GM19043 (cell line): Measurements from ENCODE around the gene AMN1.
A peak's percentile ranks its signal among the peaks of the same experiment; 100 is the strongest.
"Not testable (repeated sequence)": the region's sequence is repeated elsewhere in the genome, so short reads cannot be mapped to it uniquely, and the experiment has no call there.

Experiments
- ATAC-seq: cut with Tn5 transposase; IDR thresholded peaks from one replicate; pipeline ENCODE4 v1.9.1; 2021; ENCODE audit warnings: low read depth; ENCODE audit not compliant: unreplicated experiment

AMN1 gene

DNA sequence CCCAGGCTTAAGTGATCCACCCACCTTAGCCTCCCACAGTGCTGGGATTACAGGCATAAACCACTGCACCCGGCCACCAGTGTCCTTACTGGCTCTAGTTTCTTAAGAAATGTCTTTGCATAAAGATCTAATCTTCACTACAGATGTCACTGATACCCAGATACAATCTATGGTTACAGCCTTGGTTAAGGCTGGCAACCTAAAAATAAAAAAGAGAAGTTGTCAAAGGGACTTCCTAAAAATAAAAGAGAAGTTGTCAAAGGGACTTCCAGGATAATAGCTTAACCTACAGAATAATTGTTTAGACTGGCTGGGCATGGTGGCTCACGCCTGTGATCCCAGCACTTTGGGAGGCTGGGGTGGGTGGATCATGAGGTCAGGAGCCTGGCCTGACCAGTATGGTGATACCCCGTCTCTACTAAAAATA lies 41.7 kb downstream of the AMN1 start:
- ATAC-seq: no peak

DNA sequence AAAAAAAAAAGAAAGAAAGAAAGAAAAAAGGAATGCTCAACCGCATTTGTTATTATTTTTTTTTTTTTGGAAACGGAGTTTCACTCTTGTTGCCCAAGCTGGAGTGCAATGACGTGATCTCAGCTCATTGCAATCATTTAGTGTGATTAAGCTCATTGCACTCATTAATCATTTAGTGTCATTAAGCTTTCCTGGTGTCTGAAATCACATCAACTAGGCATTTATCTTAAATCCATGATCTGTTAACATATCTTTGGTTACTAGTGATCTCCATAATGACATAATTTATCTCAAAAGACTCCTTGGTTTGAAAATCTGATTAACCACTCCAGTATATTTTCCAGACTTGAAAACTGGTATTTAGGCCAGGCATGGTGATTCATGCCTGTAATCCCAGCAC lies 43.0 kb downstream of the AMN1 start:
- no peak for ATAC-seq

DNA sequence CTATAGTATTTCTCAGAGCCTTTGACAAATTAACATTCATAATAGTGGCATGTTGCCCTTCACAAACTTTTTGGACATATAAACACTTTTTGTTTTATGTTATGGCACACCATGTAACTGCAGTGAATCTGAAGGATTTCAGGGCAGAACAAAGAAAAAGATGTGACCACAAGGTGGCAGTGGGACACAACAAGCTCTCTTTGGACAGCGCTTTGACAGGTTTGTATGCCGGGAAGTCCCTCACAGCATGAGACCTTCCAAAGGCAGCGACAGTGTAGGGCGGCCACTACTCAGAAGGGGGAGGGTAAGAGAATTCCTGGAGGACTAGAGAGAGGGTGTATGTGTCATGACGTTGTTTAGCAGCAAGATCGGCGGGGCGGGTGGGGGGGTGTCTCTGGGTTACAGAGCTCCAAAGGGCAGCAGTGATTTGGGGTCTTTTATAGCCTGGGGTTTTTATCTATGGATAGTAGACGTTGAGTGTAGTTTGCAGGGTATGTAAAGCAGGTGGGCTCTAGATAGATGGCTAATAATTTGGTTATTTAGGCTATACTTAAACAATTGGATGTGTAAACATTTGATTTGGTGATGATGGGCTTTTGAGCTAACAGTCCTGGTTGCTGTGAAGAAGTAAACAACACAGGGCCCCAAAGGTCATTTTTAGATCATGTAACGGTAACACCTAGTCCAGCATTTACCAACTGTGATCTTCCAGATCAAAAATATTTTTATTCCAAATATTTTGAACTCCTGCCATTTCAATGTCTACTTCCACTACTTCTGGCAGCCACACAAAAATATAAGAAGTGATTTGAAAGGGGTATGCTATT lies 46.5 kb downstream of the AMN1 start:
- ATAC-seq: peak; percentile 81

DNA sequence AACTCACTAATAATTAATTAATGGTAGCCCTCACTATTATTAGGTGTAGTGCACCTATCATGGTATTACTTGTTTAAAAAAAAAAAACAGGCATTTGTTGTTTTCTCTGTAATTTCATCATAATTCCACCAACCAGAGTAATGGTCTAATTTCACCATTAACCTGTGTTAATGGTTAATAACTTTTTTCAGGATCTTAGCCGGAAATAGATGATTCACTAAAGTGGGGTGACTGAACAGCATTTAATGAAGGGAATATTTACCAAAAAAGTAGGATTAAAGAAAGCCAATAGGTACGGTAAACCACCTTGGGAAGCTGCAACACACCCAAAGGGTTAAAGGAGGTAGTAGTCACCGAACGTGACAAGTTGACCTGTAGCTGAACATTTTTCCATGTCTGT lies 56.3 kb downstream of the AMN1 start:
- ATAC-seq: no peak

DNA sequence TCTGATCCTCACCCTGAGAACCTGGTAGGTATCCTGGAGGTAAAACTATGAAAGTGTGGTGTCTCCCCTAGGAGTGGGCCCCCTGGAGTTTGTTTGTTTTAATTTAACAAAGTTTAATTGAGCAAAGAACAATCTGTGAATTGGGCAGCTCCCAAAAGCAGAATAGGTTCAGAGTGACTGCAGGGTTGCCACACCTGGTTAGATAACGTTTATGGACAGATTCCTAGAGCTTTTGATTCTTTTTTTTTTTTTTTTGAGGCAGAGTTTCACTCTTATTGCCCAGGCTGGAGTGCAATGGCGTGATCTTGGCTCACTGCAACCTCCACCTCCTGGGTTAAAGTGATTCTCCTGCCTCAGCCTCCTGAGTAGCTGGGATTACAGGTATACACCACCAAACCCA lies 59.2 kb downstream of the AMN1 start:
- ATAC-seq: not testable (repeated sequence)

DNA sequence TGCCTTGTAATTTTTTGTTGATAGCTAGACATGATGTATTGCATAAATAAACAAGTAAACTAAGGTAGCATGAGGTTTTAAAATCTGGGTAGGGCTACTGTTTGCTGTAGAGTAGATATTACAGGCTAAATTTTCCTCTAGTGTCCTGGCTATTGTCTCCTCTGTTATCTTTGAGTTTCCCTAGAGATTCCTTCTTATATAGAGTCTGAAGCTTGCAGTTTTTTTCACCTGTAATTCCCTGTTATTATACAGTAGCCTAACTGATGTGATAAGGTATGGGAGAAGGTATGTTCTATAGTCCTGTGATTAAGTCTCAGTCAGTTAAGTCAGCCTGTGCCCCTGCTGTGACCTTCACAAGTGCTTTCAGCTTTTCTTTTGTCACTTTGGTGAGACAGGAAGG lies 59.8 kb downstream of the AMN1 start:
- ATAC-seq: no peak

DNA sequence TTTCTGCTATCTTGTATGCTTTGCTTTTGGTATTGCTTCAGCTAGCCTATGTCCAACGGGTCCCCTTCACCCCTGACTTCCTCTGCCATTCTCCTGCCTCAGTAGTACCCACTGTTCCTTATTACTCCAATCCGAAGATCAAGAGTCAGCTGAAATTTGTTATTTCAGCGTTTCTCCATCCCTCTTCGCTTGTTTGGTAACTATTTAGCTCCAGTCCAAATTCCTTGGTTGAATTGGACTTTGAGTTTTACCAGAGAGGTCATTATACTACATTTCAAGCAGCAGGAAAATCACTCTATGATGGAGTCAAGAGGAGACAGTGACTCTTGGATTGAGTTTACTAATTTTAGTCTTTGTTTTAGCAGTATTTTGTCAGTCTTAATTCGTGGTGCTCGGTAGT lies 64.8 kb downstream of the AMN1 start:
- no peak for ATAC-seq

DNA sequence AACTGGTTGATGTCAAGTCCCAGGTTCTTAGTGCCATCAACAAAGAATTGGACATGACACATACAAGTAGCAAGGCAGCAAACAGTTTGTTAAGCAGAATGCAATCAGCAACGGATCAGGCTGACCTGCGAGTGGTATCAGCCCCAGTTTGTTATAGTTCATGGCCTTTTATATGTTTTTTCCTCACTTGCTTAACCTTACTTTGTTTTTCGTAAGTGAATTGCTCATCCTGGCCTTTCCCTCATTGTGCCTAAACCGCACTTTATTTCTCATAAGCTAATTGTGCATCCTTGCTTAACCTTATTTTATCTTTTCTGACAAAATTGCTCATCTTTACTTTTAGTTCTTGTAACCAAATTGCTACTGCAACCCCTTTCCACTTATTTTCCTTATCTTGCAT lies 65.2 kb downstream of the AMN1 start:
- no peak for ATAC-seq

DNA sequence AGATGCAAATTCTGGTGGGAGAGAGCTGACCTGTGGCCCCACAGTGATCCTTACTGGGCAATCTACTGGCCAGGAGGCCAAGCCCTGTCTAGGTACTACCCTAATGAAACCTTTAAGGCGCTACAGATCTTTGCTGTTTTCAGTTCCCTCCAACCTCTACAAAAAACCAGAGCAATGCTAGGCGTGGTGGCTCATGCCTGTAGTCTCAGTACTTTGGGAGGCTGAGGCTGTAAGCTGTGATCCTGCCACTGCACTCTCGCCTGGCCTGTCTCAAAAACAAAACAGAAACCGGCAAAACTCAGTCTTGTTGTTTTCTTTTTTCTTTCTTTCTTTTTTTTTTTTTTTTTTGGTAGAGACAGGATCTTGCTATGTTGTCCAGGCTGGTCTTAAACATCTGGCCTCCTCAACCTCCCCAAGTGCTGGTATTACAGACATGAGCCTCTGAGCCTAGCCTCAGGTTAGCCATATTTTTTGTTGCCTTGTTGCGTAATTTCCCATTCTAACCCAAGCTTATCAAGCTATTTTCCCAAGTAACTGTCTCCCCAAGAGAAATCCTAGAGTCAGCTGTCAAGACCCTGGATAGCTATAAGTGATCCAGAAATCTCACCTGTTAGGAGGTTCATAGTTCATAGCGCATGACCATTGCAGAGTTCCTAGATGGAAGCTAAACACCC lies 66.5 kb downstream of the AMN1 start:
- no peak for ATAC-seq

DNA sequence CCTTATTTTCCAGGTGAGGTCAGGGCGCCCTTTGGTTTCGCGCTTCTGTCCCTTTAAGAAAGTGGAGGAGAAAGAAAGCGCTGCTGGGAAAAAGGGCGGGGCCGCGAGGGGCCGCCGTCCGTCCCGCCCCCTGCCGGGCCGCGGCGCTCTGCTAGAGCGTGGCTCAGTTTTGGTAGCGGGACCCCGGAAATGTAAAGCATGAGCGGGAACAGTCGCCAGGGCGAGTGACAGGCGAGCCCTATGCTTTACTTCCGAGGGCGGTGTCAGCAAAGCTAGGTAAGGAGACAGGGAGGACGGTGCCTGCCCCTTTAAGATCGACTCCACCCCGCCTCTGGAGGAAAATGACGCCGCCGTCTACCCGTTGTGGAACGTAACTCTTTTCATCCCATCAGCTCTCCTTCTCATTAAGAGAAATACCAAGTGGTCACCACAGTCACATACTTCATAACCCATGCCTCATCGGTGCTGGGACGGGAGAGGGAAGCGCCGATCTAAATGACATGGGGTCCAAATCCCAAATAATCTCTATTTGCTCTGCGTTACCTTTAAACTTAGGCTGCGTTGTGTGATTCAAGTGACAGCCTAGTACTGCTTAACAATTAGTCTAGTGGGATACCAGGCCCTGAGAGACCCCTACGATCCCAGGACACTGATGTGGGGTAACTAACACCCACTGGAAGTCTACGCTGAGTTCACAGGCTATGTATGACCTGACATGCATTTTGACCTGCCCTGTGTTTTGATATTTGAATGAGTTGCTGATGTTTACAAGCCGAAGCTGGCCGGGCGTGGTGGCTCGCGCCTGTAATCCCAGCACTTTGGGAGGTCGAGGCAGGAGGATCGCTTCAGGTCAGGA lies 69.5 kb downstream of the AMN1 start, which contains the start of gene ETFBKMT:
Gene ETFBKMT (plus strand): TSS at position 602 of the 856 bp plus-strand sequence. CDS start 2,266 bp downstream, outside the sequence.
- ATAC-seq: peak; percentile 99

DNA sequence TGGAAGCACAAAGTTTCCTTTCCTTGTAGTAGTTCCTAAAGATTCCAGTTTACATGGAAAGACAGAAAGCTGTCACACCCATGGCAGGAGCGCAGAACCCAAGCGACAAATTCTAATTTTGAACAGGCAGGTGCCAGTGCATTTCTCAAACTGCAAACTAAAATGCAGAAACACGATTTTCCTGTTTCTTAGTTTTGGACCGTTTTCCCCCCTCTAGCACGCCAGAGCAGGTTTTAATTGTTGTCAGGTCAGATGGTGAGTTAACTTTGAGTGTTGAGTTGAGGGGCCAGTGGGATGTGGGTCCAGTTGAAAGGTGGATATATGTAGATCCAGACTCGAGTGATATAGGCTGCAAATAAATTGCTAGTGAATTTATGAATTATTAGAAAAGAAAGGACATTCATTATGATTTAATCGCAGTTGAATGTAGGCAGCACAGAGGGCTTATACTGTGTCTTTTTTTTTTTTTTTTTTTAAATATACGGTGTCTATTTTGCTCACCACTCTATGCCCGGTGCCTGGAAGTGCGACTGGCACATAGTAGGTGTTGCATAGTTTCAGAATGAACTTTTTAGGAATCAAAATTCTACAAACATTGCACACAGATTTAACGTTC lies 70.2 kb downstream of the AMN1 start:
- peak; percentile 5 for ATAC-seq

DNA sequence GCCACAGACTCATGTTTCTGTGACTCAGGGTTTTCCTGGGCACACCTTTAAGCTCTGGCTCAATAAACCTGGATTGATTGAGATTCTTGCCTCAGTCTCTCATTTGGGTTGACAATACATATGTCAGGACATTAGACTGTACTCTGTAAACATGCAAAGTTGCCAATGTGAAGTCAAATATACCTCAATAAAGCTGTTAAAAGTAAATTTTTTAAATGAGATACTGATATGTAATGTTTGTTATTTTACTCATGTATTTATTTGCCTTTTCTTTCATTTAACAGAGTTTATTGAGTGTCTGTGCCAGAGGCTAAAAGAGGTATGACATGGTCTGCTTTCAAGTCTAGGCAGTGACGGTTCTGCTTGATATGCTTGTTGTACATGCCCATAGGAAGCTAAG lies 73.0 kb downstream of the AMN1 start:
- no peak for ATAC-seq

DNA sequence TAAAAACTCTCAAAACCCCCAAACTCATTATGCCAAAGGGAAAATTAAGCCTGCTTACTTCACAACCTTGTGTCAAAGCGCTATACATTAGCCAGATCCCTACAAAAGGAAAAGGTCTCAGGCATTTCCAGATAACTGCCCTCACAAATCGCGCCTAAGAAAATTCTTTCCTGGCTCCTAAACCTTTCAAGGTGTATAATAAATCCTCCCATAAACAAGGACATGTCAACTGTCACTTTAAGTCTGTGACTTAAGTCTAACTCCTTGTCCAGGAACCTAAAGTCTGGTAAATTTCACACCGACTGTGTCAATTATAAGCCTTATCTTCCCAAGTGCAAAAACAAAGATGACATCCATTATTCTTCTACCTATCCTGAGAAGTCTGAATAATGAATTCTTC lies 73.6 kb downstream of the AMN1 start:
- no peak for ATAC-seq

DNA sequence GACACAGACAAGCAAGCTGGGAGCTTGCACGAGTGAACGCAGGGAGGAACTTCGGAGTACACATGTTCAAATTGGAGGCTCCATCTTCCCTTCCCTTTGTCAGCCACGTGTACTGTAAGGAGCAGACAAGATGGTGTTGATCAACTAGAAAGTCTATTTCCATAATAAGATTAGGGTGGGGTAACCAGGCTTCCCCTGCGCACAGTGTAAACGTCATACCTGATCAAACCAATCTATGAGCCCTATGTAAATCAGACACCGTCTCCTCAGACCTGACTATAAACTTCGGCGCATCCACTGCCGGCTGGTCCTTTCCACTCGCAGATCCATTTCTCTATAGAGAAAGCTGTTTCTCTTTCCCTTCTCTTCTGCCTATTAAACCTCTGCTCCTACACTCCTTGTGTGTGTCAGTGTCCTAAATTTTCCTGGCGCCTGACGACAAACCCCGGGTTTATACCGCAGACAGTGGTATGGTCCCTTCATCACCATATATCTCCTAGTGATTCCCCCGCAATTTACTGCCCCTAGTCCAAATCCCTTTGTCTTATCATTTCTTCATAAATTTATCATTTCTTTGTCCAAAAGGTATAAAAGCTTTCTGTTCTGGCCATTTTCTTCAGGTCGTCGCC lies 76.8 kb downstream of the AMN1 start:
- ATAC-seq: no peak

DNA sequence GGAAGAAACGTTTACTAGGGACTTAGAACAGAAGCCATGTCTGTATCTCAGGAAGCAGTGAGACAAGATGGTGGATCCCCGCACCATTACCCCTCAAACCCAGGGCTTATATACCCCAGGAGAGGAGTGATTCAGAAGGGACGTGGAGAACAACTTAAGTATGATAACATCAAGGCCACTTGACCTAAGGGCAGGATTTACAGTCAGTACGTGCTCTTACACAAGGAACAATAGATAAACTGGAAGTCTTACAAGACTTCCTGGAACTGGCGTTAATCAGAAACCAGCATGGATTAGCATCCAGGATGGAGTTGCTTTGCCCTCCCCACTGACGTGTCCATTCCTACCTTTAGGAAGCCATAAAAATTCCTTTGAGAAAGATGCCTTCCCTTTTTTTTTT lies 77.9 kb downstream of the AMN1 start:
- no peak for ATAC-seq

DNA sequence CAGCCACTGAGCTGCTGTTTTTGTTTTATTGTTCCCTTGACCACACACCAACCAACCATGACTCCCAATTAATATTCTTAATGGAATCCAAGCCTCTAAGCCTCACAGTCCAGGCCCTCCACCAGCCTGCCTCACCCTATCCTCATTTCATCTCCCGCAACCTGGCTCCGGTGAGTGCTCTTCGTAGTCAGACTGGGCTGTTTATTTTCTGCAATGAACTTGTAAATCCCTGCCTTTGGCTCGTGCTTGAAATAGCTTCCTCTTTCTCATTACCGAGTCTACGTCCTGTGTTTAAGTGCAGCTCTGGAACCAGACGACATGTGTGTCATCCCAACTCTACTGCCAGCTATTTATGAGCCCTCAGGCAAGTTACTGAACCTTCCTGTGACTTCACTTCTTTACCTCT lies 81.7 kb downstream of the AMN1 start:
- no peak for ATAC-seq

DNA sequence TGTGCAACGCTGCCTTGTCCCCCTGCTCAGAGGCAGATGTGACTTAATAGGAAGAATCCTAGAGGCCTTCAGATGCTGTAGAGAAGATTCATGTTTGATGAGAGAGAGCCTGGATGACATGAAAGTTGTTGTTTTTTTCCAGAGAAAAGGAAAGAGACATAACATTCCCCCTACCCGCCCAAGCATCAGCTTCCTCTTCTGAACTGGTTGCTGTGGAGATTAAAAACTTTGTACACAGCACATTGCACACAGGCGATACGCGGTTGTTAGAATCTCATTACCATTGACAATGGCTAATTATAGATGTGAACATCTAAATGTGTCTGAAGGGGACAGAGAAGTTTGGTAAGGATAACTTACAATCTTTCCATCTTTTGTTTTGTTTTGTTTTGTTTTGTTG lies 82.9 kb downstream of the AMN1 start:
- no peak for ATAC-seq

DNA sequence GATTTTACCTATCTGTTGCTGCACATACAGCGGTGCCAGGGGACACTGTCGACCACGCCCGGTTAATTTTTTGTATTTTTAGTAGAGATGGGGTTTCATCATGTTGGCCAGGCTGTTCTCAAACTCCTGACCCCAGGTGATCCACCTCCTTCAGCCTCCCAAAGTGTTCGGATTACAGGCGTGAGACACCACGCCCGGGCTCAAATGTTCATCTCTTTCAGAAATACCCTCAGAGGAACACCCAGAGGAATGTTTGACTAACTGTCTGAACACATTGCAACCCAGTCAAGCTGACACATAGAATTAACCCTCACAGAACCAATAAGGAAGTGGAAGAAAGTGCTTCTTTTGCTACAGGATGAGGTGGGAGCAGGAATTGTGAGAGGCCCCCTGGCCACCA lies 84.3 kb downstream of the AMN1 start:
- no peak for ATAC-seq

DNA sequence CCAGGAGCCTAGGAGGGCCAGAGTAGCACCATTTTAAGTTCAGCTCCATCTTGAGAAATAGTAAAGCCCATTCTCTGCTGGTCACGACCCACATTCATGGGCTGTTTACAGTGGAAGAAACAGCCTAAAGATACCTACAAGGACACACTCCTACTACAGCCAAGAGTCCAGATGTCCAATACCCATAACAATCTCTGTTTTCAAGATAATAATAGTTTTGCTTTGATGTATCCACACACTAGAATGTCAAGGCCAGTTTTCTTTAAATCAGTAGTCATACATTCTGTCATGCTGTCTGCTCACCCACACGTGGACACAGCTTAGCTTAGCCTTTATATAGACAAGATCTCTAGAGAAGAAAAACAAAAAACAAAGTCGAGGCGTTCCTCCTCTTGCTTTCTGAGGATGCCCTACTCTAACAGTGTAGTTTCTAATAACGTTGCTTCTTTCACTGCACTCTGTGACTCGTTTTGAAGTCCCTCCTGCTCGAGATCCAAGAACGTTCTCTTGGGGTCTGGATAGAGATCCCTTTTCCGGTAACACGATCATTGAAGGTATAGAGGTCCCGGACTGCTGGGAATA lies 87.2 kb downstream of the AMN1 start:
- no peak for ATAC-seq

DNA sequence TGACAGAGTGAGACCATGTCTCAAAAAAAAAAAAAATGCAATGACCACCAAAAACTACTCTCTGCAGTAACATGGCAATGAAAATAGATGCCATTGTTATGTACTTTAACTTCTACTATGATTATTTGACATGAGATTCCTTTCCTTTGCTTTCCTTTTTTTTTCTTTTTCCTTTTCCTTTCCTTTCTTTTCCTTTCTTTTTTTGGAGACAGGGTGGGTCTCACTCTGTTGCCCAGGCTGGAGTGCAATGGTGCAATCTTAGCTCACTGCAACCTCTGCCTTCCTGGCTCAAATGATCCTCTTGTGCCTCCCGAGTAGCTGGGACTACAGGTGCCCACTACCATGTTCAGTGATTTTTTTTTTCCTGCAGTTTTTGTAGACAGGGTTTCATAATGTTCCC lies 94.2 kb downstream of the AMN1 start:
- ATAC-seq: no peak
